HG03103 (cell line): Measurements from ENCODE around the gene SEMA6A.
"Not testable (repeated sequence)": the region's sequence is repeated elsewhere in the genome, so short reads cannot be mapped to it uniquely, and the experiment has no call there.

Experiments used
- ATAC-seq: cut with Tn5 transposase; IDR thresholded peaks from one replicate; pipeline ENCODE4 v1.9.1; 2021; ENCODE audit warnings: low read depth; ENCODE audit not compliant: unreplicated experiment

The SEMA6A gene

GRCh38 chr5:116524051-116524904, 50.3 kb downstream of the SEMA6A start:
- no peak for ATAC-seq

GRCh38 chr5:116523182-116523581, 51.4 kb downstream of the SEMA6A start:
- not testable (repeated sequence) for ATAC-seq

GRCh38 chr5:116522356-116523136, 52.1 kb downstream of the SEMA6A start:
- no peak for ATAC-seq

- no peak for ATAC-seq
Observed at GRCh38 chr5:116521173-116521872, 53.3 kb downstream of the SEMA6A start.

- ATAC-seq: no peak
Observed at GRCh38 chr5:116520771-116521170, 53.9 kb downstream of the SEMA6A start.

GRCh38 chr5:116518423-116518822, 56.2 kb downstream of the SEMA6A start:
- ATAC-seq: no peak

- ATAC-seq: no peak
Observed at GRCh38 chr5:116517488-116517887, 57.1 kb downstream of the SEMA6A start.

GRCh38 chr5:116516021-116516420, 58.6 kb downstream of the SEMA6A start:
- no peak for ATAC-seq

- no peak for ATAC-seq
Observed at GRCh38 chr5:116514421-116514970, 60.1 kb downstream of the SEMA6A start.

GRCh38 chr5:116510517-116510916, 64.1 kb downstream of the SEMA6A start:
- ATAC-seq: no peak

- no peak for ATAC-seq
Observed at GRCh38 chr5:116509483-116510244, 65.0 kb downstream of the SEMA6A start.

- ATAC-seq: no peak
Observed at GRCh38 chr5:116508835-116509234, 65.8 kb downstream of the SEMA6A start.

- no peak for ATAC-seq
Observed at GRCh38 chr5:116507941-116508655, 66.5 kb downstream of the SEMA6A start.

- no peak for ATAC-seq
Observed at GRCh38 chr5:116507051-116507537, 67.5 kb downstream of the SEMA6A start.

- ATAC-seq: no peak
Observed at GRCh38 chr5:116506488-116506887, 68.1 kb downstream of the SEMA6A start.

GRCh38 chr5:116504593-116505166, 69.9 kb downstream of the SEMA6A start:
- ATAC-seq: no peak

GRCh38 chr5:116502616-116503015, 72.0 kb downstream of the SEMA6A start:
- no peak for ATAC-seq

- no peak for ATAC-seq
Observed at GRCh38 chr5:116502138-116502537, 72.5 kb downstream of the SEMA6A start.

GRCh38 chr5:116498503-116499048, 76.0 kb downstream of the SEMA6A start:
- ATAC-seq: no peak
